BLaER1 (cell line): ENCODE measurements around the gene HAND1.

Source experiments
- H3K27ac ChIP-seq: shearing (Covaris generic); formaldehyde crosslinking; 2 replicates; pipeline ENCODE4 v1.8.1; 2022
- H3K27me3 ChIP-seq: shearing (Covaris generic); formaldehyde crosslinking; 2 replicates; pipeline ENCODE4 v1.8.1; 2022
- H3K36me3 ChIP-seq: shearing (Covaris generic); formaldehyde crosslinking; 2 replicates; pipeline ENCODE4 v1.8.1; 2022
- H3K4me1 ChIP-seq: shearing (Covaris generic); formaldehyde crosslinking; 2 replicates; pipeline ENCODE4 v1.8.1; 2022
- H3K4me2 ChIP-seq: shearing (Covaris generic); formaldehyde crosslinking; 2 replicates; pipeline ENCODE4 v1.8.1; 2022
- H3K4me3 ChIP-seq: shearing (Covaris generic); formaldehyde crosslinking; 2 replicates; pipeline ENCODE4 v1.8.1; 2022
- H3K9ac ChIP-seq: shearing (Covaris generic); formaldehyde crosslinking; 2 replicates; pipeline ENCODE4 v1.8.1; 2022
- H3K9me3 ChIP-seq: shearing (Covaris generic); formaldehyde crosslinking; 2 replicates; pipeline ENCODE4 v1.8.1; 2022
- H4K20me1 ChIP-seq: shearing (Covaris generic); formaldehyde crosslinking; 2 replicates; pipeline ENCODE4 v1.8.1; 2022
- Cebpa-rat ChIP-seq: shearing (Covaris generic); IDR thresholded peaks from 2 replicates; pipeline ENCODE4 v1.8.1; 2022

The HAND1 gene

DNA sequence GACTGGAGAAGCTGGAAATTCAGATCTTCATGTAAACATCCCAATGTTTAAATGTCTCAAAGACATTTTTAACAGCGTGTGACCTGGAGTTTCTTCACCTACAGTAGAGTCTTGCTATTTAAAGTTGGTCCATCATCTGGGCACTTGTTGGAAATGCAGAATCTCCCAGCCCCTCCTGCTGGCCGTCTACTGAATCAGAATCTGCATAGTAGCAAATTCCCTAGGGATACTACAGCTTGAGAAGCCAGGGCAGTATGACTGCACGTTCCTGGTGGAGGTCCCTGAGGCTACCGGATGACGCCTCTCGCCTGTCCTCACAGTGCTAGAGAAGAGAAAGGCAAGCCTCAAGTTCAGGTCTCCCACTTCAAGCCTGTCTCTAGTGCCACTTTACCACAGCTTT, 16.5 kb downstream of the HAND1 start:
- H3K4me3 ChIP-seq, result no peak overlapping the region
- H3K27ac ChIP-seq, result no peak overlapping the region
- peaks cover 28% of the 10 kb centered on the region for H4K20me1 ChIP-seq
- H3K36me3 ChIP-seq, result peaks cover 31% of the 10 kb centered on the region
- H3K4me1 ChIP-seq, result no peaks in the 10 kb centered on the region
- no peak overlapping the region for H3K4me2 ChIP-seq
- no peak for TF ChIP-seq Cebpa-rat
- no peaks in the 10 kb centered on the region for H3K9me3 ChIP-seq
- H3K27me3 ChIP-seq, result no peaks in the 10 kb centered on the region
- no peak overlapping the region for H3K9ac ChIP-seq

DNA sequence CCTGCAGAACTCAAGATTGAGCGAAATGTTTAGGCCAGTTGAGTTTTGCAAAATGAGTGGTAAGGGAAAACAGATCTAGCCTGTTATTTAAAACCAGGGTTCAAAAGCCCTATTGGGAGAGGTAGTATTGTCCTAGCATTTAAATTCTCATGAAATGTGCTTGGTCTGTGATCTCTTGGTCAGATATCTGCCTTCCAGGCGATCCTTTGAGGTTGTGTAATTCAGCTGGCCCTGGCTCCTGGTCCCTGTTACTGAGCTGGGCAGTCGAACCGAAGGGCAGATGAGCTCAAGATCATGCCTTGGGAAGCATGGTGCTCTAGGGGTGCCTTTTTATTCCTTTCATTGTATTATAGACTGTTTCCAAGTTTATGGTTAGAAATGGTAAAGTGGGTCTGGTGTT, 17.9 kb downstream of the HAND1 start:
- H3K27ac ChIP-seq, result no peak overlapping the region
- no peak for TF ChIP-seq Cebpa-rat
- no peak overlapping the region for H3K9ac ChIP-seq
- H4K20me1 ChIP-seq, result peaks cover 24% of the 10 kb centered on the region; the same call in 1 of the 2 replicates
- H3K4me3 ChIP-seq, result no peak overlapping the region
- no peaks in the 10 kb centered on the region for H3K4me1 ChIP-seq
- H3K36me3 ChIP-seq, result peaks cover 44% of the 10 kb centered on the region
- no peaks in the 10 kb centered on the region for H3K9me3 ChIP-seq
- H3K4me2 ChIP-seq, result no peak overlapping the region
- no peaks in the 10 kb centered on the region for H3K27me3 ChIP-seq

DNA sequence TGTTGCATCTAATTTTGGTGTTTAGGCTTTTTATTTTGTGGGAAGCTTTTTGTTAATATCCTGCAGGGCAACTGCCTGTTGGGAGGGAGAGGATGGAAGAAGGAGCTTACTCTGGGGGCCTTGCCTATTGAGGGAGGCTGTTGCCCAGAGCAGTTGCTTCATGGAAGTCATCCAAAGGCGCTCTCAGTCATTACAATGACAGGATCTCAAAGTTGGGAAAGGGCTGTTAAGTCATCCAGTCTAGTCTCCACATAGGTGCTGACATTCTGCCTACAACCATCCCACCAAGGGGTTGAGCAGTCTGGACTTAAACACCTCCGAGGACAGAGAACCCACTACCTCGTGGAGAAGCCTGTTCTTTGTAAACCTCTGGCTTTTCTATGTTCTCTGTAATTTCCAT, 19.0 kb downstream of the HAND1 start:
- Histone ChIP-seq H4K20me1 (peaks cover 24% of the 10 kb centered on the region; the same call in 1 of the 2 replicates), H3K36me3 (peaks cover 56% of the 10 kb centered on the region), H3K9me3 (no peaks in the 10 kb centered on the region), H3K4me3 (no peak overlapping the region), H3K9ac (no peak overlapping the region), H3K4me1 (no peaks in the 10 kb centered on the region), H3K27me3 (no peaks in the 10 kb centered on the region), H3K4me2 (no peak overlapping the region), H3K27ac (no peak overlapping the region)
- no peak for TF ChIP-seq Cebpa-rat

DNA sequence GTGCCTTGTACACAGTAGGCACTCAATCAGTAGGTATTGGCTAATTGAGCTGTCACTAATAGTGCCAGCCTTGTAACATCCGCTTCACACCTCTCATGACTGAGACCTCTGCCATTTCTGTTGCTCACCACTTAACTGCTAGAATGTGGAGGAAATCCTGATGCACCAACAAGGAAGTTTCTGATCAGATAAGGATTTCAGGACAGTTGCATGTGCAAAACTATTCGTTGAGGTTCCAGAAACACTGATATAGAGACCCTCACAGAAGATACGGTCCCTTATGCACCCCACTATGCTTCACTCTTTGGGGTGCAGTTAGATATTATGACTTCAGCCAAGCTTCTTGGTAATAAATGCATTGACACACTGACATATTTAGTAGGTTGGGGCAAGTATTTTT, 21.5 kb downstream of the HAND1 start:
- Histone ChIP-seq H3K4me3 (no peak overlapping the region), H3K9ac (no peak overlapping the region), H3K27ac (no peak overlapping the region), H3K27me3 (no peaks in the 10 kb centered on the region), H3K36me3 (peaks cover 81% of the 10 kb centered on the region), H3K4me1 (no peaks in the 10 kb centered on the region), H4K20me1 (peaks cover 36% of the 10 kb centered on the region; the same call in 1 of the 2 replicates), H3K9me3 (no peaks in the 10 kb centered on the region), H3K4me2 (no peak overlapping the region)
- no peak for TF ChIP-seq Cebpa-rat

DNA sequence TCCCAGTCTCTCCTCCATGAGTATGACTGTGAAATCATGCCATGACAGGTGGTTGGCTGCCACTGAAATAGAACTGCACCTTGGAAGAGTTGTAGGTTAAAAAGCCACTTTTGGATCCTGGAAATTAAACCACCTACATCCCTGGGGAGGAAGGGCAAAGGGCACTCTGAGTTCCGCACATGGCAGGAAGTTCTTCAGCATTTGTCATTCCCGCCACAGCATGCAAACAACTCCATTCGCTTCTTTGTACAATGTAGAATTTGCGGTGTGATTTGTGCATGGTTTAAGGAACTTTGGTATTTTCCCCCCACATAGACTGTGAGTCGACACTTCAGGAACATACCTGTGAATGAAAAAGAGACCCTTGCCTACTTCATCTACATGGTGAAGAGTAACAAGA, 22.4 kb downstream of the HAND1 start:
- TF ChIP-seq Cebpa-rat, result no peak

DNA sequence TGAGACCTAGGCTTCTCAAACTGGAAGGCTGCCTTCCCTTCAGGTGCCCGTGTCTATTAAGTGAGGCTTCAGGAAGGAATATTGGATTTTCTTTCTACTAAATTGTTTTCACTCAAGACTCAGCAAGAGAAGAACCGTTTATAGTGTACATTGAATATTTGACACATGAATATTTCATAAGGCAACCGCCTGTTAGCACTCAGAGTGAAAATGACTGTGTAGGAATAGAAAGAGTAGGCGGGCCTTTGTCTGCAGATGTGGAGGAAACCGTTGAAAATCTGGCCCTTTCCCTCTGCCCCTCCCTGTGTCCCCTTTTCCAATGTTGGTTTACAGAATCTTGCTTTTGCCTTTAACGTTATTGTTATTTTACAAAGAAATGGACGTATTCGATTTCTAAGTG, 26.1 kb downstream of the HAND1 start:
- no peak for TF ChIP-seq Cebpa-rat
- Histone ChIP-seq H3K9me3 (no peaks in the 10 kb centered on the region), H3K27ac (no peak overlapping the region), H3K9ac (no peak overlapping the region), H3K36me3 (peaks cover 78% of the 10 kb centered on the region), H3K27me3 (no peaks in the 10 kb centered on the region), H3K4me2 (no peak overlapping the region), H3K4me1 (peaks cover 28% of the 10 kb centered on the region), H4K20me1 (peaks cover 57% of the 10 kb centered on the region), H3K4me3 (no peak overlapping the region)

More for the DNA sequence above, 22.4 kb downstream of the HAND1 start:
- no peaks in the 10 kb centered on the region for H3K9me3 ChIP-seq
- H3K9ac ChIP-seq, result no peak overlapping the region
- H3K4me3 ChIP-seq, result no peak overlapping the region
- peaks cover 34% of the 10 kb centered on the region; the same call in 1 of the 2 replicates for H4K20me1 ChIP-seq
- no peaks in the 10 kb centered on the region for H3K4me1 ChIP-seq
- no peak overlapping the region for H3K27ac ChIP-seq
- H3K27me3 ChIP-seq, result no peaks in the 10 kb centered on the region
- no peak overlapping the region for H3K4me2 ChIP-seq
- peaks cover 90% of the 10 kb centered on the region for H3K36me3 ChIP-seq

DNA sequence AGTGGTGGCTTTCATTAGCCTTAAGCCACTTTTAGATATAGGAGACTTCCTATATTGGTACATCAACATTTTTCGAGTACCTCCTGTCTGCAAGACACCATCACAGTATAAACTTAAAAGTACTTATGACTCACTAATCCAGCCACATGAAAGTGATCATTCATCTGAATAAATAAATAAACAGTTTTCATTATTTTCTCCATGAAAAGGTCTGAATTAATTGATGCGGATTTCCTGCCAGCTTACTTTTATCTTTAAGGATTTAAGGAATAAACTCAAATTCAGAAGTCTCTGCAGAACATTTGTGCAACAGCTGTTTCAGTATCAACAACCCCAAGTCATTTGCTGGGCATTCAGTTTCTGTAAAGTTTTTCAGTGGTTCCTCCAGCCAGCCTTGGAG, 28.2 kb downstream of the HAND1 start:
- Histone ChIP-seq H3K4me3 (no peak overlapping the region), H3K9ac (no peak overlapping the region), H3K9me3 (no peaks in the 10 kb centered on the region), H3K4me2 (no peak overlapping the region), H3K27ac (no peak overlapping the region), H3K4me1 (peaks cover 32% of the 10 kb centered on the region), H3K27me3 (no peaks in the 10 kb centered on the region), H3K36me3 (peaks cover 56% of the 10 kb centered on the region), H4K20me1 (peaks cover 67% of the 10 kb centered on the region)
- no peak for TF ChIP-seq Cebpa-rat

DNA sequence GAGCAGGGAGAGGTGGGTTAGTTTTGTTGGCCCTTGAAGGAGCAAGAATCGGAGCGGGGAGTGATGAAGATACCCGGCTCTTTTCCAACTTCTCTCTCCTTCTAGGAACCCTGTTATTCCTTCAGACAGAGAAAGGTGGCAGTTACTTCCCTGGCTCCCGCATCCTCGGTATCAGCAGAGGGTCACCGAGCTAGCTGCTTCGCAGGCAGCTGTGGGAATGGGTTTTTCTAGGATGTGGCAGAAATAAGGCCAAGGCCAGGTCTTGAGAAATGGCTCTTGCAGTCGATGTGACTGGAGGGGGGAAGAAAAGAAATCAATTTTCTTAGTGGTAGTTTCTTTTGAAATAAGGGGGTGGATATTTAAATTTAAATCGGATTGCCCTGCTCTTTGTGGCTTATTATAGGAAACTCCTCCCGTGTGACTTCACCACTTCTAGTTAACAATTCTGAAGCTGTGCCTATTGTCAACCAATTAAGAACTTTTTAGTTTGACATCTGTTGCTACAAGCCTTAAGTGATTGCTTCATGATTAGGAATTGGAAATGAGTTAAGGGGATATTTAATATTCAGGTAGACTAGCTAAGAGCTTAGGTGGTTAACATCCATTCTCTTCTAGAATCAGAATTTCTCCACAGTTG, 30.8 kb downstream of the HAND1 start:
- Histone ChIP-seq H3K4me2 (peak overlapping the region; percentile 96), H4K20me1 (peaks cover 58% of the 10 kb centered on the region), H3K9me3 (no peaks in the 10 kb centered on the region), H3K27me3 (no peaks in the 10 kb centered on the region), H3K36me3 (peaks cover 40% of the 10 kb centered on the region), H3K9ac (peak overlapping the region; percentile 93), H3K27ac (no peak overlapping the region), H3K4me3 (peak overlapping the region; percentile 97), H3K4me1 (peaks cover 40% of the 10 kb centered on the region)
- TF ChIP-seq Cebpa-rat, result no peak

DNA sequence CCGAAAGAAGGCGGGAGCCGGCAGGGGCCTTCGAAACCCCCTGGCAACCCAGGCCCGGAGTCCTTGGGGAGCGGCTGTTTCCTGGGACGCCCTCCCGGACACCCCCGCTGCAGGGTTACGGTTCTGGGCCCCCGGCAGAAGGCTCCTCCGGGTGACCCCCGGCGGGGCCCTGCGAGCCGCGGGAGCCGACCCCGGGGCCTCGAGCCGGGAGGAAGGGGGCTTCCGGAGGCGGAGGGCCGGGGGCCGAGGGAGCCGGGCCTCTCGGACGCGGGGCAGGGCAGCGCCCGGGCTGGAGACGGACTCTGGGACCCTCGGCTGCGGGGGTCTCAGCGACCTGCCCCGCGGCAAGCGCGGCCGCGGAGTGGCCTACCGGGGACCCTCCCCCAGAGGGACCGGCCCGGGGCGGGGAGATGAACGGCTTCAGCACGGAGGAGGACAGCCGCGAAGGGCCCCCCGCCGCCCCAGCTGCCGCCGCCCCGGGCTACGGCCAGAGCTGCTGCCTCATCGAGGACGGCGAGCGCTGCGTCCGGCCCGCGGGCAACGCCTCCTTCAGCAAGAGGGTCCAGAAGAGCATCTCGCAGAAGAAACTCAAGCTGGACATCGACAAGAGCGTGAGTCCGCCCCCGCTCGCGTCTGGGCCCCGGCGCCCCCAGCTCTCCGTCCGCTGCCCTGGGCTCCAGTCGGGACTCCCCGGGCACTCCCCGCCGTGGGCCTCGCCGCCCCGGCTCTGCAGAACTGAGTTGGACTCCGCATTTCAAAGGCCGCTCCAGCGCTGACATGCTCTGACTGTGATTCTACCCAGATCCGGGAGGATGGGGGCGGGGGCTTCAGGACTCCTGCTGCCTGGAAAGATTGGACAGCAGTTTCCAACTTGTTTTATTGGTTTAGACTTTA, 31.6 kb downstream of the HAND1 start:
- H3K4me3 ChIP-seq, result peak overlapping the region; percentile 97
- no peak for TF ChIP-seq Cebpa-rat
- H3K9me3 ChIP-seq, result no peaks in the 10 kb centered on the region
- H4K20me1 ChIP-seq, result peaks cover 53% of the 10 kb centered on the region
- peak overlapping the region; percentile 96 for H3K4me2 ChIP-seq
- H3K4me1 ChIP-seq, result peaks cover 40% of the 10 kb centered on the region
- peak overlapping the region; percentile 84 for H3K27ac ChIP-seq
- no peaks in the 10 kb centered on the region for H3K27me3 ChIP-seq
- peaks cover 40% of the 10 kb centered on the region for H3K36me3 ChIP-seq
- H3K9ac ChIP-seq, result peak overlapping the region; percentile 93
